Stimulated activated CD8-positive, alpha-beta memory T cell treated with anti-CD3 and anti-CD28 coated beads, Interleukin-12 subunit alpha, Interleukin-12 subunit beta, amount 100 ng/mL, for 1 hour (primary cell): ENCODE data around the gene ZNF608.

Source experiments
- DNase-seq: peaks from one replicate; pipeline ENCODE4 v3.0.0-alpha.2; 2020; ENCODE audit warnings: low read depth

Gene ZNF608, protein sequence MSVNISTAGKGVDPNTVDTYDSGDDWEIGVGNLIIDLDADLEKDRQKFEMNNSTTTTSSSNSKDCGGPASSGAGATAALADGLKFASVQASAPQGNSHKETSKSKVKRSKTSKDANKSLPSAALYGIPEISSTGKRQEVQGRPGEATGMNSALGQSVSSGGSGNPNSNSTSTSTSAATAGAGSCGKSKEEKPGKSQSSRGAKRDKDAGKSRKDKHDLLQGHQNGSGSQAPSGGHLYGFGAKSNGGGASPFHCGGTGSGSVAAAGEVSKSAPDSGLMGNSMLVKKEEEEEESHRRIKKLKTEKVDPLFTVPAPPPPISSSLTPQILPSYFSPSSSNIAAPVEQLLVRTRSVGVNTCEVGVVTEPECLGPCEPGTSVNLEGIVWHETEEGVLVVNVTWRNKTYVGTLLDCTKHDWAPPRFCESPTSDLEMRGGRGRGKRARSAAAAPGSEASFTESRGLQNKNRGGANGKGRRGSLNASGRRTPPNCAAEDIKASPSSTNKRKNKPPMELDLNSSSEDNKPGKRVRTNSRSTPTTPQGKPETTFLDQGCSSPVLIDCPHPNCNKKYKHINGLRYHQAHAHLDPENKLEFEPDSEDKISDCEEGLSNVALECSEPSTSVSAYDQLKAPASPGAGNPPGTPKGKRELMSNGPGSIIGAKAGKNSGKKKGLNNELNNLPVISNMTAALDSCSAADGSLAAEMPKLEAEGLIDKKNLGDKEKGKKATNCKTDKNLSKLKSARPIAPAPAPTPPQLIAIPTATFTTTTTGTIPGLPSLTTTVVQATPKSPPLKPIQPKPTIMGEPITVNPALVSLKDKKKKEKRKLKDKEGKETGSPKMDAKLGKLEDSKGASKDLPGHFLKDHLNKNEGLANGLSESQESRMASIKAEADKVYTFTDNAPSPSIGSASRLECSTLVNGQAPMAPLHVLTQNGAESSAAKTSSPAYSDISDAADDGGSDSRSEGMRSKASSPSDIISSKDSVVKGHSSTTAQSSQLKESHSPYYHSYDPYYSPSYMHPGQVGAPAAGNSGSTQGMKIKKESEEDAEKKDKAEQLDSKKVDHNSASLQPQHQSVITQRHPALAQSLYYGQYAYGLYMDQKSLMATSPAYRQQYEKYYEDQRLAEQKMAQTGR (N-terminal part only)

DNA sequence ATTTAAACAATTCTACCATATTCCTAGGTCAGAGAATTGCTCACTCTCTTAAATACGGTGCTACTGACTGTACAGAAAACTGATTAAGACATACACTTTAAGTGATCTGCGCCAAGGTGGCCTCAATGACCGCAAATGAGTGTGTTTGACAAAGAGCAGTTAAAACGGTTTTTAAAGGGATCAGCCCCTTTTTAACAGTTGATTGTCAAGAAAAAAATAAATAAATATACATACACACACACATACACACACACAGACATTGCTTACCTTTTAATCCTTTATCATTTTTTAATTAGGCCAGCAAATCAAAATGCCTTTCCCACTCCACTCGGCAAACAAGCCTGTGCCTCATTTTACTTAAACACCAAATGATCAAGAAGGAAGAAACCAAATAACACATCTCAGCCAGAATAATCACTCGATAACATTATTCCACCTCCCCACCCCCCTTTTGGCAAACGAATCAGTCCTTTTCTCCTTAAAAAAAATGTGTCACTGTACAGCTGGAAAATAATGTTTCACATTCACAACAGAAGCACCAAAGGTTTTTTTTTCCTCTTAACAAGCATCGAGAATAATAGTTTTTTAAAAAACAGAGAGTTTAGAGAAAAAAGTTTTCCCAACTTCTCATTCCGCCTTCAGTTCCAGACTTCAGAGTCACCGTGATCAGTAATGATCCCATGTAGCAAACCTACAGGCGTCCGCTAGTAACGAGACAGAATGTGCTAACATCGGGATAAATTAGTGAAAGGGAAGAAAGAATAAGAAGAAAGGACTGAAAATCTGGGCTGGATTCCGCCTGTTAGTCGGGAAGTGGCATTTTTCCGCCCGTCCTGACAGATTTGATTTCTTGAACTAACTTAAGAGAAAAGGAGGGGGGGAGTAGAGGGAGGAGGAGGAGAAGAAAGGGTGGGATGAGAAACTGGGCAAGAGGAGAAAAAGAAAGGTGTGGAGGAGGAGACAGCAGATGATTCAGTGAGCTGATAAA is at the start of gene ZNF608:
ZNF608 (minus strand) TSS at position 712 of the 988 bp plus-strand sequence. CDS start 1,650 bp downstream, outside the sequence.
- DNase-seq, result no peak

DNA sequence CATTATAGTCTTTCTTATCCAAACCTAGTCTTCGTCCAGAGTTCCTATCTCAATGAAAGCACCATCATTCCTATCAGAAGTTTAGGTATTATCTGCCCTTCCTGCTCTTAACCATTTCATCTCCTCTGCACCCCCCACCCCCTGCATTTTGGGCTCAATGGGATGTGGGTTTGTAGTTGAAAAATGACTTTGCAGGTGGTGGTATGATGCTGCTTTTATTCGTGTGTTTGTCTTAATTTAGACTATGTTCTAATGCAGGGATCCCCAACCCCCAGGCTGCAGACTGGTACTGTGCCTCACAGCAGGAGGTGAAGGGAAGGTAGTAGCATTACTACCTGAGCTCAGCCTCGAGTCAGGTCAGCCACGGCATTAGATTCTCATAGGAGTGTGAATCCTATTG is 49.4 kb upstream of the ZNF608 start:
- no peak for DNase-seq

- DNase-seq, result no peak
Measured at GRCh38 chr5:124790895-124791732, 44.7 kb upstream of the ZNF608 start.

GRCh38 chr5:124790301-124790894 is 44.0 kb upstream of the ZNF608 start:
- DNase-seq, result no peak

DNA sequence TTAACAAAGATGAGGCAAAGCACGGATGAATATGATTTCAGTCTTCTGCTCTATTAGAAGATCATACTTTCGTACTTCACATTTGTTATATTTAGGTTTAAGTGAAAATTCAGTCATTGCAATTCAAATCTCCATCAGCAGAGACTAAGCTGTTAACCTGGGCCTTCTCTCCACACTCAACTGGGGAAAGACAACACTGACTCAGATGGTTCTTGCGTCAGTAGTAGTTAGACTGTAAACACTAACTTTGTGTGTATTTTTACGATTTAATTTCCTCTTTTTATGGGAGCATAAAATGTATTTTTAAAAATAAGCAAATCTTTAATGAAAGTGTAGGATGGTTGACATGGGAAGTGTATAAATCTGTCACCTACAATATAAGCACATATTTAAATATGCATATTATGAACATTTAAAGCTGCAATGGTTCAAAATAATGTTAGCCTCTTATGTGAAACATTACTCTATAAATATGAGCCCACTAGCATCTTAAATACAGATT is 42.7 kb upstream of the ZNF608 start:
- DNase-seq, result no peak

GRCh38 chr5:124783794-124784193 is 37.4 kb upstream of the ZNF608 start:
- no peak for DNase-seq

- no peak for DNase-seq
Measured at GRCh38 chr5:124783285-124783684, 36.8 kb upstream of the ZNF608 start.

DNA sequence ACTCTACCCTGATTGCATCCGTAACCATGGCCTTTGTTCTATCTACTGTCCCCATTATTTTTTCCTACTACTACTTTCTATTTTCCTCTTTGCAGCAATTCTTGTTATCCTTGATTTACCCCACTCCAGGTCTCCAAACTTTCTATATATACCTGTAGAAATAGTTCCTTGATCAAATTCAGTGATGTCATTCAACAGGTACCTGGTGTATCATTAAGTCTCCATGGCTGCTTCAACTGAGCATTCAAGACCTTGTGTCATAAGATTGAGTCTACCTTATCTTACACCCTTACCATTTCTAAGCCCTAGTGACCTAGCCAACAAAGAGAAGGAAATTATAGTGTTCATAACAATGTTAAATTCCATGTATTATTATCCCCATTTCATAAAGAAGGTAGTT is 35.8 kb upstream of the ZNF608 start:
- DNase-seq, result no peak

- DNase-seq, result no peak
Measured at GRCh38 chr5:124780011-124780410, 33.6 kb upstream of the ZNF608 start.

GRCh38 chr5:124773315-124774311 is 27.2 kb upstream of the ZNF608 start:
- no peak for DNase-seq

- no peak for DNase-seq
Measured at GRCh38 chr5:124772457-124773200, 26.2 kb upstream of the ZNF608 start.

DNA sequence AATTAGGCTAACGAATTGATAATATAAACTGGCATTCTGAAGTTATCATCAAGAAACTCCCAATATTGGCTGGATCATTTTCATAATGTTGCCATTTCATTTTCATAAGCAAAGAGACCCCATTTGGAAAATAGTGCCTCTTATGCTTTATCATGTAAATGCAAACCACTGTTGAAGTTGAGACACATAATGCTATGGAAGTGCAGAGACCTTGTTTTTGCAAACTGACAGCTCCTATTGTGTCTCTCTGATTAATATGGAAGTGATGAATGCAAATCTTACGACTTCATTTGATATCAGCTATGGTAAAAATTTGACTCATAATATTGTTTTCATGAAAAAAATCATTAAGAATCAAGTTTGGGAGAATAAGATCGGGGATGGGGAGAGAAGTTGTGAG is 25.3 kb upstream of the ZNF608 start:
- no peak for DNase-seq

DNA sequence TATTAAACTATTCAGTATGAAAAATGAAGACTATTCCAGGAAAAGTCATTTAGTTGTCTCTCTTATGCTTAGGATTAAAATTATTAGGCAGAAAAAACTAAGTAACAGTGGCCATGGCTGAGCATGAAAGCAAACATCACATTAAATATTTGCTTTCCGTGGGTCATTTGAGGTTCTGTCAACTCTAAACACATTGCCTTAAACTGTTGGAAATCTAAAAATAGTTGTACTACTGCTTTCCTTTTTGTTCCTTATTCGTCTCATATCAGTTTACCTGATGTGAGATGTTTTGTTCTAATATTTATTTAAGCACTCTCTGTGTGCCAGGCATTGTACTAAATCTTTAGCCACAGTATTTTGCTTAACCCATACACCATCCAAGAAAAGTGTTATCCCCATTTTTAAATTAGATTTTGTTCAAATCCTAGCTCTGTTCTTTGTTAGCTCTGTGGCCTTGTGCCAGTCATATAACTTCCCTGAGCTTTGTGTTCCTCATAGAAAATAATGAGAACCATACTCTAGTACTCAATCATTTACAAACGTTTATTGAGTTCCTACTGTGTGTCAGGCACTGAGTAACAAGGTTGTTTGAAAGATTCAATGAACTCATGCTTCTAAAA is 18.7 kb upstream of the ZNF608 start:
- no peak for DNase-seq

- no peak for DNase-seq
Measured at GRCh38 chr5:124764585-124764984, 18.1 kb upstream of the ZNF608 start.

- no peak for DNase-seq
Measured at GRCh38 chr5:124761010-124761409, 14.6 kb upstream of the ZNF608 start.

DNA sequence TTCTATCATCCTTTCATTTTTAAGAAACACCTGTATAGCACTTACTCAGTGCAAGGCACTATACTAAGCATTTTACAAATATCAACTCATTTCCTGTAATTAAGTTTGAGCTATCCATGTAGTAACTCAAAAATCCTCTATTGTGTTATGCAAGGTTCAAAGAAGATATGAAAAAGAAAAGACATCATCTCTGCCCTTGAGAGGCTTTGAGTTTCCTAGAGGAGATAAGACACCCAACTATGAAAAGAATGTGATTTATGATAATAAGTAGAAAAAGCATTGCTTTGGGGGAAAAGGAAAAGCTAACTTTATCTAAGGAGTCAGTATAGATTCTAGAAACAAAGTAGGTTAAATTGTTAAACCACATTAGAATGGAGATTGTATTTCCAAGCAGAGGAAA is 14.2 kb upstream of the ZNF608 start:
- DNase-seq, result no peak

GRCh38 chr5:124755565-124755964 is 9.1 kb upstream of the ZNF608 start:
- no peak for DNase-seq
